Stimulated activated CD4-positive, alpha-beta T cell treated with anti-CD3 and anti-CD28 coated beads, TNF-alpha, amount 100 ng/mL, for 1 hour (primary cell): ENCODE results near the gene ANKRD30A.
"Not testable (repeated sequence)": the region's sequence is repeated elsewhere in the genome, so short reads cannot be mapped to it uniquely, and the experiment has no call there.

Experiments used
- DNase-seq, 3 donors: peaks; one replicate each; pipeline ENCODE4 v3.0.0-alpha.2; 2020; ENCODE audit warnings: low read depth in 3 of 3, low spot score in 1 of 3

Gene ANKRD30A, protein sequence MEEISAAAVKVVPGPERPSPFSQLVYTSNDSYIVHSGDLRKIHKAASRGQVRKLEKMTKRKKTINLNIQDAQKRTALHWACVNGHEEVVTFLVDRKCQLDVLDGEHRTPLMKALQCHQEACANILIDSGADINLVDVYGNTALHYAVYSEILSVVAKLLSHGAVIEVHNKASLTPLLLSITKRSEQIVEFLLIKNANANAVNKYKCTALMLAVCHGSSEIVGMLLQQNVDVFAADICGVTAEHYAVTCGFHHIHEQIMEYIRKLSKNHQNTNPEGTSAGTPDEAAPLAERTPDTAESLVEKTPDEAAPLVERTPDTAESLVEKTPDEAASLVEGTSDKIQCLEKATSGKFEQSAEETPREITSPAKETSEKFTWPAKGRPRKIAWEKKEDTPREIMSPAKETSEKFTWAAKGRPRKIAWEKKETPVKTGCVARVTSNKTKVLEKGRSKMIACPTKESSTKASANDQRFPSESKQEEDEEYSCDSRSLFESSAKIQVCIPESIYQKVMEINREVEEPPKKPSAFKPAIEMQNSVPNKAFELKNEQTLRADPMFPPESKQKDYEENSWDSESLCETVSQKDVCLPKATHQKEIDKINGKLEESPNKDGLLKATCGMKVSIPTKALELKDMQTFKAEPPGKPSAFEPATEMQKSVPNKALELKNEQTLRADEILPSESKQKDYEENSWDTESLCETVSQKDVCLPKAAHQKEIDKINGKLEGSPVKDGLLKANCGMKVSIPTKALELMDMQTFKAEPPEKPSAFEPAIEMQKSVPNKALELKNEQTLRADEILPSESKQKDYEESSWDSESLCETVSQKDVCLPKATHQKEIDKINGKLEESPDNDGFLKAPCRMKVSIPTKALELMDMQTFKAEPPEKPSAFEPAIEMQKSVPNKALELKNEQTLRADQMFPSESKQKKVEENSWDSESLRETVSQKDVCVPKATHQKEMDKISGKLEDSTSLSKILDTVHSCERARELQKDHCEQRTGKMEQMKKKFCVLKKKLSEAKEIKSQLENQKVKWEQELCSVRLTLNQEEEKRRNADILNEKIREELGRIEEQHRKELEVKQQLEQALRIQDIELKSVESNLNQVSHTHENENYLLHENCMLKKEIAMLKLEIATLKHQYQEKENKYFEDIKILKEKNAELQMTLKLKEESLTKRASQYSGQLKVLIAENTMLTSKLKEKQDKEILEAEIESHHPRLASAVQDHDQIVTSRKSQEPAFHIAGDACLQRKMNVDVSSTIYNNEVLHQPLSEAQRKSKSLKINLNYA (N-terminal part only)

DNA sequence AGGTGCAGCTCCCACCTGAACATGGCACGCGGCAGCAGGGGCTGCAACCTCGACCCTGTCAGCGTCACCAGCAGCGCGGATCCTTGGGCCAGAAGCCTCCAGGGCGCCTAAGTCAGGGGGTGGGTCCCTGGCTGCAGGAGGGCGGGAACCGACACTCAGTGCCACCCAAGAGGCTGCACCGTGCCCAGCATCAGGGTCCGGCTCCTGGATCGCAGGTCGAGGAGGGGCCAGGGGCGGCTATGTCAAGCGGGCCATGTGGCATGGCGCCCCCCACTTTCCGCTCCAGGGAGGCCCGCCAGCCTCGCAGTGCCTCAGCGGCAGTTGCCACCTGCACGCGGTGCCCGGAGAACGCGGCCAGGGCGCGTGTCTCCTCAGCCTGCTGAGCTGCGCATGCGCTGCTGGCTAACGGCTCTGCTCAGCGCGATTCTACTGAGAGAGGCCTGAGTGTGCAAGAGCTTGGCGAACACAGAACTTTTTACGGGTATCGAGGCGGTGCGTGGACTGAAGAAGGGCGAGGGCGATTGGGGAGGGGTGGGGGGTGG lies at the start of gene ANKRD30A:
Gene ANKRD30A, plus strand, starts transcription at position 408 of the 542 bp plus-strand sequence. CDS start 190 bp downstream, outside the sequence.
- DNase-seq, result no peak

DNA sequence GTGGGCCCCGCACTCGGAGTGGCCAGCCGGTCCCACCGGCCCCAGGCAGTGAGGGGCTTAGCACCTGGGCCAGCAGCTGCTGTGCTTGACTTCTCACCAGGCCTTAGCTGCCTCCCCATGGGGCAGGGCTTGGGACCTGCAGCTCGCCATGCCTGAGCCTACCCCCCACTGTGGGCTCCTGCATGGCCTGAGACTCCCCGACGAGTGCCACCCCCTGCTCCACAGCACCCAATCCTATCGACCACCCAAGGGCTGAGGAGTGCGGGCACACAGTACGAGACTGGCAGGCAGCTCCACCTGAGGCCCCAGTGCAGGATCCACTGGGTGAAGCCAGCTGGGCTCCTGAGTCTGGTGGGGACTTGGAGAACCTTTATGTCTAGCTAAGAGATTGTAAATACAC lies 49.3 kb upstream of the ANKRD30A start:
- DNase-seq, result not testable (repeated sequence)

DNA sequence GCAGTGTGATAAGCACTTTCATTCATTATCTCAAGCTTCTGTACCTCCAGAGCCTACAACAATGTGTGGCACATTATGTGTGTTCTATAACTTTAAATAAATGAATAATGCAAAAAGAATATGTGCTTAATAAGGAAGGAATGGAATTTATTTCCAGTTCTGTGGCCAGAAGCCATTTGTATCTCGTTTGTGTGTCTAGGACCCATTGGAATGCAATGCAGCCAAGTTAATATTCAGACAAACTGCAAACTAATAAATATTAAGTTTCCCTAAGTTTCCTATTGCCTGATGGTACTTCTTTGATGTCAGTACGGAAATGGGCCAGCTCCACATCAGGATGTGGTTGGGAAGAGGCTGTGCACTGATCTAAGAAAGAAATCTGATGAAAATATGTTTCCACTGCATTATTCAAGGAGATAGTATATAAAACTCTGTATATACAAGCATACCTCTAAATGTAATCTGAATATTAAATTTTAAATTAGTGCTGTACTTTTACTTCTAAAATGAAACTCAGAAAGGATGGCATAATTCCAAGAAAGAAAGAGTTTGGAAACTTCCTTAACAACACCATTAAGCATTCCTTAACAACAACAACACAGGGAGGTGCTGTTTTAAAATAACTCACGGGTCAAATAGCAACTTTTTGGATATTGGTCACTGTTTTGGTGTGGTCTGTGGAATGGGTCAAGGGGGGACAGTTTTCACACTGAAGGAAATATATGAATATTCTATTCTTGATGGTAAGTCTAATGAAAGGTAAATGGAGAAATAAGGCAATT lies 29.4 kb upstream of the ANKRD30A start:
- DNase-seq, result no peak

GRCh38 chr10:37101261-37101660 lies 24.1 kb upstream of the ANKRD30A start:
- DNase-seq, result no peak

GRCh38 chr10:37109000-37109399 lies 16.4 kb upstream of the ANKRD30A start:
- DNase-seq, result no peak

DNA sequence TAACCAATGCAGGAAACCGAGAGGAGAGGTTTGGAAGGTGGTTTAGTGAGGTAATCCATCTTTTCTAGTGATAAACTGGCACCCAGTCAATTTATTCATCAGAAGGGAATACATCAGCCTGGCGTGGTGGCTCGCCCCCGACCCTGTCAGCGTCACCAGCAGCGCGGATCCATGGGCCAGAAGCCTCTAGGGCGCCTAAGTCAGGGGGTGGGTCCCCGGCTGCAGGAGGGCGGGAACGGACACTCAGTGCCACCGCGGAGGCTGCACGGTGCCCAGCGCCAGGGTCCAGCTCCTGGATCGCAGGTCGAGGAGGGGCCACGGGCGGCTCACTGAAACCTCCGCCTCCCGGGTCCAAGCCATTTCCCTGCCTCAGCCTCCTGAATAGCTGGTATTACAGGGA lies 866 bp upstream of the ANKRD30A start:
- DNase-seq, result no peak

- DNase-seq, result no peak
Observed at GRCh38 chr10:37125921-37126320, 523 bp downstream of the ANKRD30A start.

GRCh38 chr10:37146443-37146842 lies 21.0 kb downstream of the ANKRD30A start:
- DNase-seq, result no peak

DNA sequence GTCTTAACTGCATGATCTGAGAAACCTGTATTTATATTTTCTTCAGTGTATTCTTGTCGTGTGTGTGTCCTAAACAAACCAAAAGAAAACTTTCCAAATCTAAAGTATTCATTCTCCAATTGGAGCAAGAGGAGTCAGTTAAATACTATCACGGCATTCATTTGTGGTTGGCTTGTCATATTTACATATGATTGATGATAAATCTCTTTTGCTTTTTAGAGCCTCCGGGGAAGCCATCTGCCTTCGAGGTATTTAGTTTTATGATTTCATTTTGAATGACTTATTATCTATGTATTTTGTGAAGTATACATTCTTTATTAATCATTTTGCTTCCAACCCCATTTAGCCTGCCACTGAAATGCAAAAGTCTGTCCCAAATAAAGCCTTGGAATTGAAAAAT lies 37.0 kb downstream of the ANKRD30A start:
- DNase-seq, result not testable (repeated sequence)

- DNase-seq, result not testable (repeated sequence)
Observed at GRCh38 chr10:37171945-37172344, 46.5 kb downstream of the ANKRD30A start.

DNA sequence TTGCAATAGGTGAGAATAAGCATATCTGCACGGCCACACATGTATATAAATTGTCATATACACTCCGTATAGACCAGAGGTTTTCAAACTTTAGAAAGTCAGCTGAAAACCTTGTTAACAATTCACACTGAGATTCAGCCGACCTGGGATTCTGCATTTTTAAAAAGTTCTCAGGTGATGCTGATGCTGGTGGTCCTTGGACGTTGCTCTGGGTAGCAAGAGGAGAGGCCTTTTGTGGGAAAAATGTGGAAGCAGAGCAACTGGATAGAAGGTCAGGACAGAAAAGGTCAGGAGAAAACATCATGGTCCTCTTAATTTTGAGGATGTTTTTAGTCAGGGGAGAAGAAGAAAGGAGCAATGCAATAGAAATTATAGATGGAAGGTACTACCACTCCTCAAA lies 52.9 kb downstream of the ANKRD30A start:
- not testable (repeated sequence) for DNase-seq

DNA sequence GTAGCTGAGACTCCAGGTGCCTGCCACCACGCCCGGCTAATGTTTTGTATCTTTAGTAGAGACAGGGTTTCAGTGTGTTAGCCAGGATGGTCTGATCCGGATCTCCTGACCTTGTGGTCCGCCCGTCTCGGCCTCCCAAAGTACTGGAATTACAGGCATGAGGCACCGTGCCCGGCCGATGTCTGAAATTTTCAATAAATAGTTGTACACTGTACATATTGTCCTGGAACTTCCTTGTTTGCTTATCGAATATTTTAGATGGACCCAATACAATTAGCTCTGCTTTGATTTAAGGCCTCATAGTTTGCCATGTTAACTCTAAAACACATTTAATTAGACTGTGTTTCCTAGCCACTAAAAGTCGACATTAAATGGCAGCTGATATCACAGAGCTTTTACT lies 57.3 kb downstream of the ANKRD30A start:
- not testable (repeated sequence) for DNase-seq

DNA sequence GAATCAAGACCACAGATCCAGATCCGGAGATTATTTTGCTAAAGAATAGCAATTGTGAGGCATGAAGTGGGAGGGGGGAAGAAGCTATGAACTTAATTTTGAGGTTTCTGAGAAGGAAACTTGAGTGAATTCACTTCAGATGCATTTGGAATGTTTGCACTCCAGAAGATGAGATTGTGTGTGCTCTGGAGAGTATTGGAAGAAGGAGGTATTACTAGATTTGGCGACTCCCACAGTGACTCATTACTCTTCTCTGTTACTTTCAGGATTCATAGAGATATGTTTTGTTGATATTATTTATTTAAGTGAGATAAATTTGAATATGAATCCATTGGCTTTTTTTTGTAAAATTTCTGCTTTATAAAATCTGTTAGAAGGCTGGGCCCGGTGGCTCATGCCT lies 80.7 kb downstream of the ANKRD30A start:
- no peak for DNase-seq

GRCh38 chr10:37220866-37221265 lies 95.5 kb downstream of the ANKRD30A start:
- DNase-seq, result no peak

DNA sequence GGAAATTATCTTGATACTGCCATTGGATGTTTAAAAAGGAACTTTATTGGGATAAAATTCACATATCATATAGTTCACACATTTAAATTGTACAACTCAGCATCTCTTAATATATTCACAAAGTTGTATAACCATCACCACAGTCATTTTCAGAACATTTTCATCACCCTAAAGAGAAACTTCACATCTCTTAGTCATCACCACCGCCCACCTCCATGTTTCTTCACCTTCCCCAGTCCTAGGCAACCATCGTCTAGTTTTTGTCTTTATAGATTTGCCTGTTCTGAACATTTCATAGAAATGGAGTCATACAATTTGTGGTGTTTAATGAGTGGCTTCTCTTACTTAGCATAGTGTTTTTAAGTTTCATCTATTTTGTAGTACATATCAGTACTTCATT lies 96.6 kb downstream of the ANKRD30A start:
- no peak for DNase-seq

GRCh38 chr10:37225163-37225562 lies 99.8 kb downstream of the ANKRD30A start:
- DNase-seq, result no peak

DNA sequence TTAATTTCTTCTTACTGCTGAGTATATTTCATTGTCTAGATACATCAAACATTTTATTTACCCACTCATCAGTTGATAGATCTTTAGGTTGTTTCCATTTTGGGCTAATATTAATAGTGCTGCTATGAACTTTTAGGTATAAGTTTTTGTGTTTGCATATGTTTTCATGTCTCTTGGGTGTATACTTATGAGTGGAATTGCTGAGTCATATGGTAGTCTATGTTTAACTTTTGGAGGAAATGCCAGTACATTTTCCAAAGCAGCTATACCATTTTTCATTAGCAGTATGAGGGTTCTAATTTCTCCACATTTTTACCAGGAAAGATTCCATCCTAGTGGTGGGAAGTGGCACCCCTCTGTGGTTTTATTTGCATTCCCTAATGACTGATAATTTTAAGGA lies 101.1 kb downstream of the ANKRD30A start:
- no peak for DNase-seq

- no peak for DNase-seq
Observed at GRCh38 chr10:37234692-37235091, 109.3 kb downstream of the ANKRD30A start.

- no peak for DNase-seq
Observed at GRCh38 chr10:37236093-37236492, 110.7 kb downstream of the ANKRD30A start.

GRCh38 chr10:37240223-37240622 lies 114.8 kb downstream of the ANKRD30A start:
- no peak for DNase-seq
